HG03066 (cell line): ENCODE results near the gene MFGE8.

ENCODE experiments used
- ATAC-seq: cut with Tn5 transposase; IDR thresholded peaks from one replicate; pipeline ENCODE4 v1.9.1; 2021; ENCODE audit warnings: low read depth; ENCODE audit not compliant: unreplicated experiment

MFGE8 gene

GRCh38 chr15:88876573-88876972 lies 36.6 kb downstream of the MFGE8 start:
- no peak for ATAC-seq

GRCh38 chr15:88874684-88875083 lies 38.5 kb downstream of the MFGE8 start:
- ATAC-seq, result no peak

GRCh38 chr15:88874275-88874674 lies 38.9 kb downstream of the MFGE8 start:
- no peak for ATAC-seq

GRCh38 chr15:88873786-88874185 lies 39.4 kb downstream of the MFGE8 start:
- ATAC-seq, result no peak

- no peak for ATAC-seq
Measured at GRCh38 chr15:88872706-88873105, 40.5 kb downstream of the MFGE8 start.

GRCh38 chr15:88872106-88872505 lies 41.1 kb downstream of the MFGE8 start:
- ATAC-seq, result no peak

- no peak for ATAC-seq
Measured at GRCh38 chr15:88871313-88871712, 41.9 kb downstream of the MFGE8 start.

GRCh38 chr15:88866295-88866881 lies 46.8 kb downstream of the MFGE8 start:
- ATAC-seq, result no peak

- no peak for ATAC-seq
Measured at GRCh38 chr15:88865498-88866099, 47.6 kb downstream of the MFGE8 start.

GRCh38 chr15:88864861-88865497 lies 48.2 kb downstream of the MFGE8 start:
- ATAC-seq, result no peak

GRCh38 chr15:88863412-88863811 lies 49.8 kb downstream of the MFGE8 start:
- no peak for ATAC-seq

GRCh38 chr15:88860212-88860611 lies 53.0 kb downstream of the MFGE8 start:
- no peak for ATAC-seq

GRCh38 chr15:88859550-88859949 lies 53.6 kb downstream of the MFGE8 start:
- no peak for ATAC-seq

GRCh38 chr15:88858934-88859333 lies 54.2 kb downstream of the MFGE8 start:
- ATAC-seq, result no peak

- no peak for ATAC-seq
Measured at GRCh38 chr15:88852476-88852875, 60.7 kb downstream of the MFGE8 start.

GRCh38 chr15:88849376-88850072 lies 63.7 kb downstream of the MFGE8 start:
- ATAC-seq, result no peak
